HL-60 (cell line): ENCODE results near the gene FAM227B.

Experiments used
- DNase-seq, 2 experiments: peaks; one replicate each; pipeline ENCODE4 v3.0.0-alpha.2; 2010 to 2020; ENCODE audit warnings: low read depth in 1 of 2, low spot score in 1 of 2
- H3K27ac ChIP-seq: fragments of 250-450 bp; sonication (Bioruptor Pico); replicated peaks from 2 replicates; pipeline ENCODE4 v1.5.1; 2020; ENCODE audit warnings: mild to moderate bottlenecking, moderate library complexity
- H3K27me3 ChIP-seq: fragments of 250-450 bp; sonication (Bioruptor Pico); 2 replicates; pipeline ENCODE4 v1.5.1; 2021; ENCODE audit warnings: mild to moderate bottlenecking, moderate library complexity; ENCODE audit not compliant: insufficient read depth, poor library complexity, severe bottlenecking
- H3K4me3 ChIP-seq: replicated peaks from 2 replicates; pipeline ENCODE4 v1.5.1; 2011; ENCODE audit warnings: mild to moderate bottlenecking, control low read depth, low read length; ENCODE audit not compliant: insufficient read depth
- GABPA ChIP-seq: IDR thresholded peaks from 2 replicates; pipeline ENCODE4 v1.6.1; 2012; ENCODE audit warnings: low read depth
- POLR2AphosphoS5 ChIP-seq: IDR thresholded peaks from 2 replicates; pipeline ENCODE4 v1.6.1; 2012; ENCODE audit warnings: low read depth
- SPI1 ChIP-seq: IDR thresholded peaks from 2 replicates; pipeline ENCODE4 v1.6.1; 2012; ENCODE audit warnings: low read depth, mild to moderate bottlenecking, borderline replicate concordance
- TF ChIP-seq, protein P1 (sequence below): IDR thresholded peaks from one replicate; pipeline ENCODE4 v1.5.1; 2011; ENCODE audit warnings: low read length, control low read depth, inconsistent platforms; ENCODE audit not compliant: insufficient read depth
- TF ChIP-seq, protein P2 (sequence below): IDR thresholded peaks from 2 replicates; pipeline ENCODE4 v1.6.1; 2012; ENCODE audit warnings: low read depth; ENCODE audit not compliant: insufficient replicate concordance

Gene FAM227B

DNA sequence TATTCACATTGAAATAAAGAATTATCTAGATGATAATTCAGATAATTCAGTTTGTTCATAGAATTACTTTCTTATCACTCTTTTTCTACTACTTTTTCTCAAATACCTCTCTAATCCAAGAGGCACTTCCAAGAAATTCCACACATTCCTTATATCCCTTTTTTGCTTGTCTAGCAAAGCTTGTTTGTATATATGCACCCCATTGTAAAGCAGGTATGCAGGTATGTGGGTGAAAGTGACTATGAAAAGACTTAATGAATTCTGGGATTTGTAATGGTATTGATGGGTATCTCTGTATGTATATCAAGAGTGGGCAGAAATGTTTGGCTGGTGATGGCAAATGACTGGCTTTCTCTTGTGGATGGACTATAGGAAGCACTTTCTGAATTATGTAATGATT, 291.7 kb downstream of the FAM227B start:
- H3K27ac ChIP-seq, result no peak overlapping the region
- no peak for DNase-seq
- H3K4me3 ChIP-seq, result no peak overlapping the region
- no peaks in the 10 kb centered on the region for H3K27me3 ChIP-seq
- TF ChIP-seq POLR2AphosphoS5, result no peak
- TF ChIP-seq, protein P1, sequence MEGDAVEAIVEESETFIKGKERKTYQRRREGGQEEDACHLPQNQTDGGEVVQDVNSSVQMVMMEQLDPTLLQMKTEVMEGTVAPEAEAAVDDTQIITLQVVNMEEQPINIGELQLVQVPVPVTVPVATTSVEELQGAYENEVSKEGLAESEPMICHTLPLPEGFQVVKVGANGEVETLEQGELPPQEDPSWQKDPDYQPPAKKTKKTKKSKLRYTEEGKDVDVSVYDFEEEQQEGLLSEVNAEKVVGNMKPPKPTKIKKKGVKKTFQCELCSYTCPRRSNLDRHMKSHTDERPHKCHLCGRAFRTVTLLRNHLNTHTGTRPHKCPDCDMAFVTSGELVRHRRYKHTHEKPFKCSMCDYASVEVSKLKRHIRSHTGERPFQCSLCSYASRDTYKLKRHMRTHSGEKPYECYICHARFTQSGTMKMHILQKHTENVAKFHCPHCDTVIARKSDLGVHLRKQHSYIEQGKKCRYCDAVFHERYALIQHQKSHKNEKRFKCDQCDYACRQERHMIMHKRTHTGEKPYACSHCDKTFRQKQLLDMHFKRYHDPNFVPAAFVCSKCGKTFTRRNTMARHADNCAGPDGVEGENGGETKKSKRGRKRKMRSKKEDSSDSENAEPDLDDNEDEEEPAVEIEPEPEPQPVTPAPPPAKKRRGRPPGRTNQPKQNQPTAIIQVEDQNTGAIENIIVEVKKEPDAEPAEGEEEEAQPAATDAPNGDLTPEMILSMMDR, result no peak
- TF ChIP-seq SPI1, result no peak

DNA sequence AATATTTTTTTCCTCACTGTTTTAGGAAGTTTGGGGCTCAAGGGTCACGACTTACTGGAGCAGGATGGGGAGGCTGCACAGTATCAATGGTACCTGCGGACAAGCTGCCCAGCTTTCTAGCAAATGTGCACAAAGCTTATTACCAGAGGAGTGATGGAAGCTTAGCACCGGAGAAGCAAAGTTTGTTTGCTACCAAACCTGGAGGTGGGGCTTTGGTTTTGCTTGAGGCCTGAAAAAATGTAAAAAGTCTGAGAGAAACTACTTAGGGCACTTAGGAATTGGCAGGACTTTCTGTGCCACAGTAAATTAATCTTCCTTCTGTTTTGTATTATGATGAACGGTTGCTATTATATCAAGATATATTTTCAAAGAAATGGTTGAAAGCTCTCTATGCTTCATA, 292.7 kb downstream of the FAM227B start:
- Histone ChIP-seq H3K4me3 (no peak overlapping the region), H3K27ac (no peak overlapping the region), H3K27me3 (no peaks in the 10 kb centered on the region)
- no peak for DNase-seq
- TF ChIP-seq, protein P2, sequence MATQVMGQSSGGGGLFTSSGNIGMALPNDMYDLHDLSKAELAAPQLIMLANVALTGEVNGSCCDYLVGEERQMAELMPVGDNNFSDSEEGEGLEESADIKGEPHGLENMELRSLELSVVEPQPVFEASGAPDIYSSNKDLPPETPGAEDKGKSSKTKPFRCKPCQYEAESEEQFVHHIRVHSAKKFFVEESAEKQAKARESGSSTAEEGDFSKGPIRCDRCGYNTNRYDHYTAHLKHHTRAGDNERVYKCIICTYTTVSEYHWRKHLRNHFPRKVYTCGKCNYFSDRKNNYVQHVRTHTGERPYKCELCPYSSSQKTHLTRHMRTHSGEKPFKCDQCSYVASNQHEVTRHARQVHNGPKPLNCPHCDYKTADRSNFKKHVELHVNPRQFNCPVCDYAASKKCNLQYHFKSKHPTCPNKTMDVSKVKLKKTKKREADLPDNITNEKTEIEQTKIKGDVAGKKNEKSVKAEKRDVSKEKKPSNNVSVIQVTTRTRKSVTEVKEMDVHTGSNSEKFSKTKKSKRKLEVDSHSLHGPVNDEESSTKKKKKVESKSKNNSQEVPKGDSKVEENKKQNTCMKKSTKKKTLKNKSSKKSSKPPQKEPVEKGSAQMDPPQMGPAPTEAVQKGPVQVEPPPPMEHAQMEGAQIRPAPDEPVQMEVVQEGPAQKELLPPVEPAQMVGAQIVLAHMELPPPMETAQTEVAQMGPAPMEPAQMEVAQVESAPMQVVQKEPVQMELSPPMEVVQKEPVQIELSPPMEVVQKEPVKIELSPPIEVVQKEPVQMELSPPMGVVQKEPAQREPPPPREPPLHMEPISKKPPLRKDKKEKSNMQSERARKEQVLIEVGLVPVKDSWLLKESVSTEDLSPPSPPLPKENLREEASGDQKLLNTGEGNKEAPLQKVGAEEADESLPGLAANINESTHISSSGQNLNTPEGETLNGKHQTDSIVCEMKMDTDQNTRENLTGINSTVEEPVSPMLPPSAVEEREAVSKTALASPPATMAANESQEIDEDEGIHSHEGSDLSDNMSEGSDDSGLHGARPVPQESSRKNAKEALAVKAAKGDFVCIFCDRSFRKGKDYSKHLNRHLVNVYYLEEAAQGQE, result no peak
- TF ChIP-seq GABPA, result no peak

DNA sequence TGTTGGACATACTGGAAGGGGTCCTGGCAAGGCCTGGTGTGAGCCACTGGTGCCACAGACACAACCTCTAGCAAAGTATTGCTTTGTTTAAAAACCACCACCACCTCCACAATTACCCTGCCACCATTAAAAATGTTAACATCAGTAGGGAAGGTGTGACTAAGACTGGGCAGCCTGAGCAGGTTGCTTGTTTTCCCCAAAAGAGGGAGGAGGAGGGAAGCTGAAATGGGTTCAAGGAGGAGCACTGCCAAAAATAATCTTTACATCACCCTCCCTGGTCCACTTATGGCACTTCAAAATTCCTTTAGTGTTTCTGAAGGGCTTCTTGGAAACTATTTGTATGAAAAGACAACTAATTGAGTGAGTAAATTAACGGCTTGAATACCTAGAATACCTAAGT, 297.4 kb downstream of the FAM227B start:
- no peak for DNase-seq
- no peak overlapping the region for H3K4me3 ChIP-seq
- H3K27ac ChIP-seq, result no peak overlapping the region
- H3K27me3 ChIP-seq, result no peaks in the 10 kb centered on the region
- TF ChIP-seq SPI1 (no peak), GABPA (no peak), POLR2AphosphoS5 (no peak)
- TF ChIP-seq, protein P2, result no peak
- TF ChIP-seq, protein P1, result no peak

DNA sequence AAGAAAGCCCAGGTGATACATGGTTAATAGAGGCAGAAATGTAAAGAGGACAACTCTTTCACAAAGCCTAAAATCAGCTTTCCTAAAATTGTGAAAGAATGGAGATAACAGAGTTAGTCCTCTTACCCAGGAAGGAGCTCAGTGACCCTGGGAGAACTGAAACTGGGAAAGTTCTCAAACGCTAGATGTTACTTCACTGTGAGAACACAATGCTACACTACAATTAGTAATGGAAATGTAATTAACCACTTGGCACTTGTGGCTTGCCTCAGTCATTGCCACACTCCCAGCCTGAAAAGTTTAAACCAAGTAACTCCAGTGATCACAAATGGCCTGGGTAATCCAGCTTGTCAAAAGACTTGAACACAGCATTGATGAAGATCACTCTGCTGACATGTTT, 300.3 kb downstream of the FAM227B start:
- TF ChIP-seq POLR2AphosphoS5 (no peak), GABPA (no peak), SPI1 (no peak)
- TF ChIP-seq, protein P1, result no peak
- TF ChIP-seq, protein P2, result no peak
- Histone ChIP-seq H3K27ac (no peak overlapping the region), H3K4me3 (no peak overlapping the region), H3K27me3 (no peaks in the 10 kb centered on the region)
- peak in 1 of 2 experiments; percentile 18 for DNase-seq
